ENCODE results near the gene DNAJB8. TPM values are rescaled to one million over a fixed set of nuclear protein-coding genes. Genes with fewer than 3 reads are reported as not detected.

Gene DNAJB8
- total and polyA plus RNA-seq, 12 donors = not detected

- Histone ChIP-seq H3K27ac (no peak overlapping the region), H3K4me3 (no peak overlapping the region), H3K9me3 (peaks cover 0 to 3% (median 0%) of the 10 kb centered on the region in 11 donors), H3K27me3 (peaks cover 3 to 70% (median 37%) of the 10 kb centered on the region in 7 donors), H3K4me1 (peaks cover 0 to 21% (median 14%) of the 10 kb centered on the region in 9 donors), H3K36me3 (no peaks in the 10 kb centered on the region)
- DNase-seq = no peak
- intact Hi-C loops (cut with DNase I) = loop anchor here (2.0 to 10.0 kb wide), 14 partner anchors 43 to 415 kb away; no protein-coding TSS in a partner anchor
- no peak for ATAC-seq
- no peak for TF ChIP-seq CTCF (IDR thresholded peaks at IDR 0.05)
- 90% methylated on average over 4 of the region's 4 CpGs for WGBS, 2 donors
These were observed 33.1 kb upstream of the DNAJB8 start for GRCh38 chr3:128499724-128500275.

- Histone ChIP-seq H3K36me3 (no peaks in the 10 kb centered on the region), H3K4me1 (peaks cover 0 to 21% (median 14%) of the 10 kb centered on the region in 9 donors), H3K4me3 (no peak overlapping the region), H3K27ac (no peak overlapping the region), H3K9me3 (peaks cover 0 to 3% (median 0%) of the 10 kb centered on the region in 11 donors), H3K27me3 (peaks cover 3 to 78% (median 37%) of the 10 kb centered on the region in 7 donors)
- intact Hi-C loops (cut with DNase I) = loop anchor here (2.0 to 10.0 kb wide), 12 partner anchors 72 to 414 kb away; no protein-coding TSS in a partner anchor
- TF ChIP-seq CTCF (IDR thresholded peaks at IDR 0.05) = no peak
- DNase-seq = no peak
- ATAC-seq = no peak
- 80 to 81% methylated on average over 15 of the region's 15 CpGs for WGBS, 2 donors
These were observed 32.3 kb upstream of the DNAJB8 start for GRCh38 chr3:128498901-128499530.

- H3K27me3 ChIP-seq = peaks cover 3 to 86% (median 43%) of the 10 kb centered on the region in 7 donors
- intact Hi-C loops (cut with DNase I) = loop anchor here (2.0 to 10.0 kb wide), 12 partner anchors 71 to 413 kb away; no protein-coding TSS in a partner anchor
- peaks cover 0 to 24% (median 21%) of the 10 kb centered on the region in 9 donors for H3K4me1 ChIP-seq
- ATAC-seq (no peak), DNase-seq (no peak)
- H3K9me3 ChIP-seq = peaks cover 0 to 3% (median 0%) of the 10 kb centered on the region in 11 donors
- 29 to 38% methylated on average over 5 of the region's 5 CpGs for whole genome bisulfite sequencing, 2 donors
- no peak overlapping the region for H3K27ac ChIP-seq
- H3K36me3 ChIP-seq = no peaks in the 10 kb centered on the region
- TF ChIP-seq CTCF (IDR thresholded peaks at IDR 0.05) = no peak
- peak overlapping the region in 8 of 10 donors; percentile 53 to 65 (median 57) for H3K4me3 ChIP-seq
These were observed 31.5 kb upstream of the DNAJB8 start for GRCh38 chr3:128498127-128498626.

- Histone ChIP-seq H3K4me1 (peaks cover 2 to 31% (median 27%) of the 10 kb centered on the region in 9 donors), H3K9me3 (peaks cover 0 to 3% (median 0%) of the 10 kb centered on the region in 11 donors), H3K27me3 (peaks cover 3 to 89% (median 48%) of the 10 kb centered on the region in 7 donors), H3K36me3 (no peaks in the 10 kb centered on the region), H3K27ac (peak overlapping the region in 2 of 10 donors; percentile 6 to 55), H3K4me3 (peak overlapping the region; percentile 32 to 65 (median 55))
- intact Hi-C loops (cut with DNase I) = loop anchor here (2.0 to 10.0 kb wide), 12 partner anchors 70 to 413 kb away; no protein-coding TSS in a partner anchor
- 3 to 5% methylated on average over 77 of the region's 77 CpGs for WGBS, 2 donors
- TF ChIP-seq CTCF (IDR thresholded peaks at IDR 0.05) = peak; percentile 57 to 90 (median 81)
- DNase-seq = peak; percentile 76 to 78
- ATAC-seq = peak; percentile 66 to 88 (median 82)
These were observed 30.8 kb upstream of the DNAJB8 start for GRCh38 chr3:128497305-128498126.
